ENCODE measurements around the gene ATP4B. TPM values are rescaled to one million over a fixed set of nuclear protein-coding genes. Genes with fewer than 3 reads are reported as not detected.

ATP4B gene
- total RNA-seq, 4 donors from 2014 or later, result not detected

DNA sequence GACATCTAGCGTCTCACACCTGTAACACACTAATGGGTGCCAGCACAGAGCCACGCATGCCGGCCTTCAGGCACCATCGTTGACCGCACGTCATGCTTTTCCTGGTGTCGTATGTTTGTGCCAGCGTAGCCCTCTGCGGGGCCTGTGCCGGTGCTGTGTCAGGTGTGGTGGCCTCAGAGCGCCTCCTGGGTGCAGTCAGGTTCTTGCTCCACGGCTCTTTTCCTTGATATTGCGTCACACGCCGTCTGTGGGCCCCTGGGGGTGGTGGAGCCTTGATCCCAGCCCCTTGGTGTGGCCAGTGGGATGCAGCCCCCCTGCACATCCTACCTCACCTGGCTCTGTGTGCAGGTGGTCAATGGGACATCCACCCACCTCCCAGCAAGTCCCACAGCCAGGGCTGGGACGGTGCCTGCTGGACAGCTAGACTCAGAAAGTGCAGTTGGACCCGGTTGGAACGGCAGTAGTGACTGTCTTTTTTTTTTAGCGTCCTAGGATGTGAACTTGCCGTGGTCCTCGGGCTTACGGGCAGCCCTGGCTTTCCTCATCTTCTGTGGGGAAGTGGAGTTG lies 48.9 kb downstream of the ATP4B start:
- peaks cover 0 to 53% (median 0%) of the 10 kb centered on the region in 3 donors for H3K36me3 ChIP-seq
- no peak for DNase-seq (ENCODE audit: low spot score in 2 of 2)
- no peak overlapping the region for H3K4me3 ChIP-seq
- no peaks in the 10 kb centered on the region for H3K27me3 ChIP-seq
- H3K27ac ChIP-seq, result no peak overlapping the region
- TF ChIP-seq, protein P1, sequence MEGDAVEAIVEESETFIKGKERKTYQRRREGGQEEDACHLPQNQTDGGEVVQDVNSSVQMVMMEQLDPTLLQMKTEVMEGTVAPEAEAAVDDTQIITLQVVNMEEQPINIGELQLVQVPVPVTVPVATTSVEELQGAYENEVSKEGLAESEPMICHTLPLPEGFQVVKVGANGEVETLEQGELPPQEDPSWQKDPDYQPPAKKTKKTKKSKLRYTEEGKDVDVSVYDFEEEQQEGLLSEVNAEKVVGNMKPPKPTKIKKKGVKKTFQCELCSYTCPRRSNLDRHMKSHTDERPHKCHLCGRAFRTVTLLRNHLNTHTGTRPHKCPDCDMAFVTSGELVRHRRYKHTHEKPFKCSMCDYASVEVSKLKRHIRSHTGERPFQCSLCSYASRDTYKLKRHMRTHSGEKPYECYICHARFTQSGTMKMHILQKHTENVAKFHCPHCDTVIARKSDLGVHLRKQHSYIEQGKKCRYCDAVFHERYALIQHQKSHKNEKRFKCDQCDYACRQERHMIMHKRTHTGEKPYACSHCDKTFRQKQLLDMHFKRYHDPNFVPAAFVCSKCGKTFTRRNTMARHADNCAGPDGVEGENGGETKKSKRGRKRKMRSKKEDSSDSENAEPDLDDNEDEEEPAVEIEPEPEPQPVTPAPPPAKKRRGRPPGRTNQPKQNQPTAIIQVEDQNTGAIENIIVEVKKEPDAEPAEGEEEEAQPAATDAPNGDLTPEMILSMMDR (IDR thresholded peaks at IDR 0.05), result no peak
- no peak for TF ChIP-seq EP300 (IDR thresholded peaks at IDR 0.05)
- no peak for TF ChIP-seq POLR2A (IDR thresholded peaks at IDR 0.05)
- WGBS, 2 donors, result 93 to 94% methylated on average over 22 of the region's 22 CpGs
- H3K4me1 ChIP-seq, result no peaks in the 10 kb centered on the region
- H3K9me3 ChIP-seq, result no peaks in the 10 kb centered on the region

- Histone ChIP-seq H3K27ac (no peak overlapping the region), H3K27me3 (no peaks in the 10 kb centered on the region), H3K4me3 (no peak overlapping the region), H3K9me3 (no peaks in the 10 kb centered on the region), H3K4me1 (no peaks in the 10 kb centered on the region), H3K36me3 (peaks cover 0 to 53% (median 0%) of the 10 kb centered on the region in 3 donors)
- 84 to 87% methylated on average over 19 to 25 of the region's 25 CpGs for WGBS, 2 donors
- TF ChIP-seq, protein P1 (IDR thresholded peaks at IDR 0.05), result no peak
- TF ChIP-seq POLR2A (IDR thresholded peaks at IDR 0.05) (no peak), EP300 (IDR thresholded peaks at IDR 0.05) (no peak)
- no peak for DNase-seq (ENCODE audit: low spot score in 2 of 2)
These were observed 49.9 kb downstream of the ATP4B start for GRCh38 chr13:113607889-113608635.

GRCh38 chr13:113607056-113607888 lies 50.7 kb downstream of the ATP4B start:
- H3K4me3 ChIP-seq, result no peak overlapping the region
- 82 to 84% methylated on average over 23 to 26 of the region's 28 CpGs for WGBS, 2 donors
- TF ChIP-seq, protein P1 (IDR thresholded peaks at IDR 0.05), result no peak
- TF ChIP-seq POLR2A (IDR thresholded peaks at IDR 0.05) (no peak), EP300 (IDR thresholded peaks at IDR 0.05) (no peak)
- H3K4me1 ChIP-seq, result no peaks in the 10 kb centered on the region
- peaks cover 0 to 52% (median 0%) of the 10 kb centered on the region in 3 donors for H3K36me3 ChIP-seq
- no peak for DNase-seq (ENCODE audit: low spot score in 2 of 2)
- no peaks in the 10 kb centered on the region for H3K27me3 ChIP-seq
- H3K9me3 ChIP-seq, result no peaks in the 10 kb centered on the region
- H3K27ac ChIP-seq, result no peak overlapping the region

- DNase-seq (ENCODE audit: low spot score in 2 of 2), result no peak
- H3K4me1 ChIP-seq, result no peaks in the 10 kb centered on the region
- H3K27me3 ChIP-seq, result no peaks in the 10 kb centered on the region
- peaks cover 0 to 40% (median 0%) of the 10 kb centered on the region in 3 donors for H3K36me3 ChIP-seq
- WGBS, 2 donors, result 95 to 97% methylated on average over 33 to 34 of the region's 34 CpGs
- no peak overlapping the region for H3K27ac ChIP-seq
- H3K4me3 ChIP-seq, result no peak overlapping the region
- TF ChIP-seq POLR2A (IDR thresholded peaks at IDR 0.05) (no peak), EP300 (IDR thresholded peaks at IDR 0.05) (no peak)
- TF ChIP-seq, protein P1 (IDR thresholded peaks at IDR 0.05), result no peak
- no peaks in the 10 kb centered on the region for H3K9me3 ChIP-seq
These were observed 52.0 kb downstream of the ATP4B start for GRCh38 chr13:113605866-113606438.
